NCI-H187 treated with DMSO at 0.1 percent for 48 hours (cell line): ENCODE results near the gene GRIK2.
"Not testable (repeated sequence)": the region's sequence is repeated elsewhere in the genome, so short reads cannot be mapped to it uniquely, and the experiment has no call there.

Experiments
- DNase-seq: peaks from one replicate; lab custom pipeline; 2025; lab: John Stamatoyannopoulos, UW

Gene GRIK2

DNA sequence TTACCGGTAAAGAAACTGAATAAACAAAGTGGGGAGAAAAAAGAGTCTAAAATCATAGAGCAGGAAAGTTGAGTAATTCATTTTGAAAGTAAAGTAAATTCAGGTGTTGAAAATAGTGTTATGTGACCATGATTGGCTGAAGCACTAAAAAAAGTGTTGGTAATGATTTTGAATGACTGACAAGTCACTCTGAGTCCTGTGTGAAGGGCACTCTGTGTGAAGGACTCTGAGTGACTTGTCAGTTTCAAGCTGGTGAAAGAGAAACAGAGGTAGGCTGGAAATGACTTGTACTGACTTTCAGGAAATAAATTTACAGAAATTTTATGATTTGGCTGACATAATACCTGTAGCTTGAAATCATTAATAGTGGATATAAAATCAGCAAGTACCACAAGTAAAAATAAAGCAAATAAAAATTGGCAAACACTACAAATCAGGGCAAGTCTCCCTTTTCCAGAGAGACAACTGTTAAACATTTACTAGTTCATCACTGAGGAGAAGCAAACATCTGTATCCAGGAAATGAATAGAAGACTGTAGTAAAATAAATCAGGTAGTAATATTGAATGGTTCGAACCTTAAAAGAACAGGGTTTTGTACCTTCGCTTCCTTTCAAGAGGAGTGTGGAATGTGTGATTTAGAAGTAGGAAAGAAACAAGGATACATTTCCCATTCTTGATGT, 630.6 kb downstream of the GRIK2 start:
- no peak for DNase-seq

DNA sequence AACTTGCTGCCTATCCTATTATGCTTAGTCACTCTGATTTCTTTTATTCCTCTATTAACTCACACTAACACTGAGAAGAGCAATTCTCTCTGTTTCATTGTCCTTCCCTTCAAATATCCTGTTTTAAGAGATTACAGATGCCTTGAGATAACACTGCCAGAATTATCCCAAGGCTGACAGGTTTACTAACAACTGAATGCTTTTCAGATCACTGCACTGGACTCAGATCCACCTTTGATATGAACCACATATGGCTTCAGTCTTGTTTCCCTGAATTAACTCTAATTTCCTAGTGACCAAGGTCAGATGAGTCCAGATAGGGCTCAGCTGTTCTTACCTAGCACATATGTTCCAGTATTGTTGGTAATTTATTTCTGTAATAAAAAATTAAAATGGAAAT, 633.1 kb downstream of the GRIK2 start:
- no peak for DNase-seq

DNA sequence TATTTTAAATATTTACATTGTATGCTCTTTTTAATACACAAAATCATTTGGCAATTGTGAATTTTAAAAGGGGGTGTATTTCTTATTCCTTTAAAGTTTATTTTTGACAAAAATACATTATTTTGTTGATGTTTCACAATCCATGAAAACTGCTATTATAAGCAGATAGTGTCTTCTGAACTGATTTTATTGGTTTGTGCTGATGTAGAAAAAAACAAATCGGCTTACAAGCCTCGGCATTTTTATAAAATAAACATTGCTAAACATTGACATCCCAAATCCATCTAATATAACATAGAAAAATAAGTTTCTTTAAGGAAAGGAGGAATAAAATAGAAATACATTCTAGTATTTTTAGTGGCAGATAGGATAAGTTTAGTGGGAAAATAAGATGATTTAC, 634.7 kb downstream of the GRIK2 start:
- no peak for DNase-seq

DNA sequence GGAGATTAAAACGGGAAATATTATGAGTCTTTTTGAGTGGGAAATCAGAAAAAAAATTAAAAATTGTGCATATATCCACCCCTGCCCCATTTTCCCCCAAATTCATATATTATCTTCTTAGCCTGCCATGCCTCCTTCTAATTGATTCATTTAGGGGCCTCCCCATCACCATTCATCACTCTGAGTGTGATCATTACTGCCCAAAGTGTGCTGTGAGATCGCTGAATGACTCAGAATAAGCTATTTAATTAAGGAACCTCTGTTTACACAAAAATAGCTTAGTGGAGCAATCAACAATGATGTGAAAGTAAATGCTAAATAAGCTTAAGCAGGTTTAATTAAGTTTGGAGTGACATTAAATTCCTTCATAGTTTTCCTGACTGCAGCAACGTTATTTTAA, 645.5 kb downstream of the GRIK2 start:
- no peak for DNase-seq

DNA sequence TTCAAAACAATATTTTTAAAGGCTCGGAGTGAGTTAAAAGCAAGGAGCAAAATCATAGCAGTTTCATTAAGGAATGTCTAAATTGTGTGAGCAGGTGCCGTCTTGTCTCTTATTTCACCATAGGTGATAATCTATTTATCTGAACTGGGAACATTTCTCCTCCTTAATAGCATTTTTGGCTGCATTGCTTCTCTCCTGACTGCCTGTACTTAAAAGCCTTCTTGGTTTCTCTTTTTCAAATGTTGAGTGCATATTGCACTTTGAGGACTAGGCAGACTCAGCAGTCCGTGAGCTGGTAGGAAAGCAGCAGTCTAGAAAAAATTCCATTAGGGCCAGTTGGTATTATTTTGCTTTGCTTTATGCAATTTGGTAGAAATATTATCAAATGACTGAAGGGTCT, 645.9 kb downstream of the GRIK2 start:
- no peak for DNase-seq

DNA sequence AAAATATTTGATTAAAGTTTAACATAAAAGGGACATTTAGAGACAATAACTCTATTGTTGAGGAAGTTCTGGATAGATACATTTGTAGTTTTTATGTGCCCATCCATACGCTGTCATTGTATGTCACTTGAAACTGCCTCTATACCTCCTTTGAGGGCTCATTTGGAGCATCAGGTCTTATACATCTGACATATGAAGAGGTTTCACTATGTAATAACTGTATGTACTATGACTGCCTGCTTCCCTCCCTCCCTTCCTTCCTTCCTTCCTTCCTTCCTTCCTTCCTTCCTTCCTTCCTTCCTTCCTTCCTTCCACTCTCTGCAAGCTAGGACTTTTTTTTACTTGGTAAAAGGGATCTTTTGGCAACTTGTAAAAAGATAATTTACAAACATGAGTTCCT, 657.5 kb downstream of the GRIK2 start:
- no peak for DNase-seq

DNA sequence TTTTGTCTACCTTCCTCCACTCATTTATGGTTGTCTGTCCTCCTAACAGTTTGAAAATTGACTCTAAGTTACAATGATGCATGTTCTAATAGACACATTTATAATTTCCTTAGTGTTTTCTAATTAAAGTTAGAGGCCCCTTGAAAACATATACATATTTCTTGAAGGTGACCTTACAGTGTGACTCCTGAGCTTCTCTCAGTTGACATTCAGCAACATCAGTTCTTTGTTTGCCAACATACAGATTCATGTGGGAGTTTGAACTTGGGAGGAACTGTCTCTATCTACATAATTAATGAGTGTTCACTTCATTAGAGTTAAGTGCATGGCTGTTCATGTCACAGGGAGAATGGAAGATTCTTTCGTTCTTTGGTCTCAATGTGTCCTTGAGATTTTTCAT, 658.2 kb downstream of the GRIK2 start:
- no peak for DNase-seq

DNA sequence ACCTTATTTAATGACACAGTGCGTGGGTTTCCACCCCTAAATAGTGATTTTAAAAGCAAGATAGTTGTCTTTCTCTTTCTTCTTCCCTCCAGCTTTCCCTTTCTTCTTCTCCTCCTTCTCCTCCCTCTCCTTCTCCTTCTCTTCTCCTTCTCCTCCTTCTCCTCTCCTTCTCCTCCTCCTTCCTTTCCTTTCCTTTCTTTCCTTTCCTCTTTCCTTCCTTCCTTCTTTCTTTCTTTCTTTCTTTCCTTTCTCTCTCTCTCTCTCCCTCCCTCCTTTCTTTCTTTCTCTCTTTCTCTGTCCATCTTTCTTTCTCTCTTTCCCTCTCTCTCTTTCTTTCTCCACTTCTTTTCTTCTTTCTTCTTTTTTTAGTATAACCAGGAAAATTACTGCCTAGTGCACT, 670.6 kb downstream of the GRIK2 start:
- DNase-seq, result no peak

DNA sequence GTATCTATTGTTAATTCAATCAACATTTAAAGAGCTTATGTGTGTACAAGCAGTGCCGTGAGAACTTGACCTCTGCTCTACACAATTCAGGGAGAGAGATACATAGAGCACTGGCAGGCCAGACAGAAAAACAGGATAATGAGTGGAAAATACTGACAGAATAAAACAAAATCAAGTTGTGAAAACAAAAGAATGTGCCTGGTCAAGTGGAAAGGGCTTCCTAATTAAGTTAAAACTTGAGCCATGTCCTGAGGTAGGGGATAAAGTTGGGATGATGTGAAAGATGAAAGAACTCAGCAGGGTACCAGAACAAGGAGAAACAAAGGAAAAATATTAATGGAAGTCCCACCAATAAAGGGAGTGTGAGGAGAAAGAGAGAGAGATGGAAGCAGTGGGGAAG, 672.8 kb downstream of the GRIK2 start:
- DNase-seq, result no peak

DNA sequence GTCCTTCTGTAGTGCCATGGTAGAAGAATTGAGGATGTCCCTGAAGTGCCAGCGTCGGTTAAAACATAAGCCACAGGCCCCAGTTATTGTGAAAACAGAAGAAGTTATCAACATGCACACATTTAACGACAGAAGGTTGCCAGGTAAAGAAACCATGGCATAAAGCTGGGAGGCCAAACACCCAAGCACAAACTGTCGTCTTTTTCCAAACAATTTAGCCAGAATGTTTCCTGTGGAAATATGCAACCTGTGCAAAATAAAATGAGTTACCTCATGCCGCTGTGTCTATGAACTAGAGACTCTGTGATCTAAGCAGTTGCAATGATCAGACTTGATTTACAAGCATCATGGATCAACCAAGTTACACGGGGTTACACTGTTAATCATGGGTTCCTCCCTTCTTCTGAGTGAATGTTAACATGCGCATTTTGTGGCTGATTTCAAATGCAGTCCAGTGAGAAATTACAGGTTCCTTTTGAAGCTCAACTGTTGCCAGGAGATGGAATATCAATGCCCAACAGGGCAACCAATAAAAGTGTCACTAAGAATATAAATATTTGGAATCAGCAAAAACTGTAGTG, 674.9 kb downstream of the GRIK2 start:
- no peak for DNase-seq

DNA sequence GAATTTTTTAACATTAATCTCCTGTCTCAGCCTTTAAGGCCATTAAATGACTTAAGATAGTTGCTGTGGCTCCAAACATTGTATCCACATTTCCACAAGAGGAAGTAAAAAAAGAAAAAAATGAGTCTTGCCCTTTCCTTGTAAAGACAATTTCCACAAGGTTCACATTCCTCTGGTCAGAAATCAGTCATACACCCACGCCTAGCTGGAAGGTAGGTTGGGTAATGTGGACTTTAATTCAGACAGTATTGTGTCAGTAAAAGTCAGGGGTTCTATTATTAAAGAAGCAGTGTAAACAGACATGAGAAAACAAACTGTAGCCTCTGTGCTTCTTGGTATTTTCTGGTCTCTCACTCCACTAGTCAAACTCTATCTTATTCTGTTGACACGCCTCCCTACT, 682.0 kb downstream of the GRIK2 start:
- DNase-seq, result no peak

DNA sequence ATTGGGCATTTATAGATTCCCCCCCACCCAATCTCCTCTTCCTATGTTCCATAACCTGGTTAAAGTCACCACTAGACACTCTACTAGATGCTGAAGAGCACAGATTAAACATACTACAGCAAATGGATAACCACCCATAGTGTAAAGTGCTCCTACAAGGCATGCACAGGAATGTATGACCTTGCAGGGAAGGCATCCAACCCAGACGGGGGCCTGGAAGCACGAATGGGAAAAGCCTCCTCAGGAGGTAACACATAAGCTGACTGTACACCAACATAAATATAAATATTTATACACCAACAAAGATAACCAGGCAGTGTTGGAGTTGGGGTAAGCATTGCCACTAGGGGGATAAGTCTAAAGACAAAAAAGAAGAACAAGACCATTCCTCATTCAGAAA, 691.7 kb downstream of the GRIK2 start:
- no peak for DNase-seq

DNA sequence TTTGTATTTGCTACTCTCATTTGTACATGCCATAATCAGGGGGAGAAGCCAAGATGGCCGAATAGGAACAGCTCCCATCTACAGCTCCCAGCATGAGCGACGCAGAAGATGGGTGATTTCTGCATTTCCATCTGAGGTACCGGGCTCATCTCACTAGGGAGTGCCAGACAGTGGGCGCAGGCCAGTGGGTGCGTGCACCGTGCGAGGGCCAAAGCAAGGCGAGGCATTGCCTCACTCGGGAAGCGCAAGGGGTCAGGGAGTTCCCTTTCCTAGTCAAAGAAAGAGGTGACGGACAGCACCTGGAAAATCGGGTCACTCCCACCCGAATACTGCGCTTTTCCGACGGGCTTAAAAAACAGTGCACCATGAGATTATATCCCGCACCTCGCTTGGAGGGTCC, 694.7 kb downstream of the GRIK2 start:
- not testable (repeated sequence) for DNase-seq

DNA sequence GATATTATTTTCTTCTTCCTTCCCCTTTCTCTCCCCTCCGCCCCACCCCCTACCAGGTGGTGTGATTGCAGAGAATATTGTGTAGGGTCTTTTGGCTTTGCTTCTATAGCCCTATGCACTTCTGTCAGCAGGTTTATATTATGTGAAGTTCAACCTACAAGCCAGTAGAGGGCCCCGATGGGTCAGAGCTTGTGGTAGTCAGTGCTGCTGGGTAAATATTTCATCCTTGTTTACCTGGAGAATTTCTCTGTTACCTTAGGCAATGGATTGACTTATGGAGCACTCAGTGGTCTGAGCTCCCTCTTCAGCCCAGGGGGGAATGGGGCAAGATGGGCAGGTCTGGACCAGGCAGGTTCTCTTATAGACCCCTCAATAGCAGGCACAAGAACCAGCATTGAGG, 720.9 kb downstream of the GRIK2 start:
- no peak for DNase-seq

DNA sequence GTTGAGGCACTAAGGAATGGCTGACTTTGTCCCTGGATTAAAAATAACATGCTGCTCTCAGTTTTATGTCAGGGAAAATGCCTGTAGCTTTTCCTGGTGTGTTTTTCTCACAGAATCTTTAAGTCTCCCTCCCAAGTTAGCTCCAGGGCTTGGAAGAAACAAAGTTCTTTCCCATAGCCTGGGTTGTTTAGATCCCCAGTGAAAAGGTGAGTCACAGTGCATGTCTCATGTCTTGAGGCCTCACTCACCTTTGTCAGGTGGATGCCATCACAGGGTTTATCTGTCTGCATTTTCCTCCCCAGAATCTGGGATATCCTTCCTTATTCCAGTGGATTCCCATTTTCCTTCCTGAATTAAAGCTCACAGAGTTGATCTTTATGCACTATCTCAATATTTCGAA, 722.4 kb downstream of the GRIK2 start:
- DNase-seq, result no peak

DNA sequence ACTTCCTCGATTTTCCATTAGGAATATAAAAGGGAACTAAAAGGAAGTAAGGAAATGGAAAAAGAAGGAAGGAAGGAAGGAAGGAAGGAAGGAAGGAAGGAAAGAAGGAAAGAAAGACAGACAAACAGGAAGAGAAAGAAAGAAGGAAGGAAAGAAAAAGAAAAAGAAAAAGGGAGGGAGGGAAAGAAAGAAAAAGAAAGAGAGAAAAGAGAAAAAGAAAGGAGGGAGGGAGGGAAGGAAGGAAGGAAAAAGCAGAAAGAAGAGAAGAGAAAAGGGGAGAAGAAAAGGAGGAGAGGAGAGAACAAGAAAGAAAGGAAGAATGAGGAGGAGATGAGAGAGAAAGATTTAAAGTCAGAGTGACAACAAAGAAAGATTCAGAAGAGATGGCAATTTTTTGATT, 724.5 kb downstream of the GRIK2 start:
- no peak for DNase-seq
